GM12878 (cell line): ENCODE measurements around the gene NKRF. TPM values are rescaled to one million over a fixed set of nuclear protein-coding genes. Genes with fewer than 3 reads are reported as not detected.

Experiments
- ATF2 ChIP-seq: IDR thresholded peaks from 2 replicates; pipeline ENCODE4 v1.6.1; 2012; ENCODE audit warnings: low read length, inconsistent platforms
- BCL11A ChIP-seq: IDR thresholded peaks from 2 replicates; pipeline ENCODE4 v1.6.1; 2011; ENCODE audit warnings: low read depth, low read length
- CHD1 ChIP-seq: IDR thresholded peaks from 2 replicates; pipeline ENCODE4 v1.6.1; 2012; ENCODE audit warnings: low read depth, low read length, improper control_type of control experiment
- CHD4 ChIP-seq: fragments of 200-600 bp; sonication (generic); IDR thresholded peaks from 2 replicates; pipeline ENCODE4 v1.6.1; 2016; ENCODE audit warnings: mild to moderate bottlenecking
- EZH2 ChIP-seq: IDR thresholded peaks from 2 replicates; pipeline ENCODE4 v1.6.1; 2012; ENCODE audit warnings: low read depth, mild to moderate bottlenecking, control low read depth, inconsistent platforms, low read length, borderline replicate concordance; ENCODE audit not compliant: control insufficient read depth
- IRF3 ChIP-seq: fragments of 450-650 bp; IDR thresholded peaks from 2 replicates; pipeline ENCODE4 v1.6.1; 2014; ENCODE audit warnings: mild to moderate bottlenecking
- NR2C1 ChIP-seq: fragments of 450-650 bp; IDR thresholded peaks from 2 replicates; pipeline ENCODE4 v1.6.1; 2017; ENCODE audit warnings: antibody characterized with exemption, mild to moderate bottlenecking, moderate library complexity
- PAX5 ChIP-seq: IDR thresholded peaks from 2 replicates; pipeline ENCODE4 v1.6.1; 2011; ENCODE audit warnings: low read depth, low read length, borderline replicate concordance
- PKNOX1 ChIP-seq: fragments of 450-650 bp; IDR thresholded peaks from 2 replicates; pipeline ENCODE4 v1.6.1; 2016; ENCODE audit warnings: mild to moderate bottlenecking
- RUNX3 ChIP-seq: IDR thresholded peaks from 2 replicates; pipeline ENCODE4 v1.6.1; 2012; ENCODE audit warnings: low read length, inconsistent platforms
- SIN3A ChIP-seq: IDR thresholded peaks from 2 replicates; pipeline ENCODE4 v1.6.1; 2012; ENCODE audit warnings: low read depth, low read length, improper control_type of control experiment
- SREBF1 ChIP-seq: IDR thresholded peaks from 2 replicates; pipeline ENCODE4 v1.6.1; 2012; ENCODE audit warnings: mild to moderate bottlenecking, low read length
- USF2 ChIP-seq: IDR thresholded peaks from 2 replicates; pipeline ENCODE4 v1.6.1; 2011; ENCODE audit warnings: low read depth, low read length, improper control_type of control experiment, borderline replicate concordance
- ZNF274 ChIP-seq: IDR thresholded peaks from one replicate; pipeline ENCODE4 v1.8.0; 2011; ENCODE audit not compliant: insufficient read length, insufficient read depth
- polyA plus RNA-seq, 11 experiments: library from polyadenylated mRNA; depleted of rRNA in 4 of 11; unstranded in 6 of 11; stranded (reverse) in 5 of 11; fragments of >200 nt; fragmentation: Nextera tagmentation in 4 of 11; fragmentation: Illumina TruSeq in 1 of 11; extraction: Ambion mirVana in 4 of 11; extraction: Trizol in 1 of 11; gene quantifications; 1 replicate in 1 of 11; 2 replicates in 10 of 11; pipeline versions ENCODE4 v1.2.1 to v1.2.3, GENCODE V29; 2011 to 2016; ENCODE audit warnings: inconsistent platforms in 2 of 11, missing spikeins in 2 of 11, low read depth in 1 of 11
- total RNA-seq, 4 experiments: library from RNA; depleted of rRNA in 3 of 4; stranded (reverse); fragments of >200 nt in 3 of 4; fragmentation: Illumina TruSeq in 1 of 4; extraction: Trizol in 1 of 4; gene quantifications; 2 replicates each; pipeline versions ENCODE4 v1.2.1 to v1.2.3, GENCODE V29; 2013 to 2021

The NKRF gene
- total and polyA plus RNA-seq, 10 of the 15 experiments (the other 5 are each of a cell fraction or from before 2014, with no cell fraction given): 6.2 to 21.5 (median 10.1) TPM

GRCh38 chrX:119638725-119639471 lies 32.7 kb upstream of the NKRF start (continued):
- TF ChIP-seq USF2: no peak
- TF ChIP-seq SIN3A: no peak
- peak; percentile 78; the same call in 1 of the 2 replicates for TF ChIP-seq PAX5
- no peak for TF ChIP-seq BCL11A
- TF ChIP-seq NR2C1: no peak
- no peak for TF ChIP-seq ZNF274
- TF ChIP-seq EZH2: no peak
- TF ChIP-seq CHD4: no peak
- TF ChIP-seq PKNOX1: no peak
- no peak for TF ChIP-seq CHD1
- peak; percentile 57; the same call in 1 of the 2 replicates for TF ChIP-seq ATF2
- TF ChIP-seq IRF3: no peak
- TF ChIP-seq SREBF1: no peak
- TF ChIP-seq RUNX3: peak; percentile 83
